BJ (cell line): ENCODE results near the gene NHSL2. TPM values are rescaled to one million over a fixed set of nuclear protein-coding genes. Genes with fewer than 3 reads are reported as not detected.

Experiments used
- CTCF ChIA-PET: fragments of 350-600 bp; formaldehyde crosslinking; extraction: SDS; loops from one replicate; lab custom pipeline; 2021; ENCODE audit warnings: antibody characterized with exemption, inconsistent platforms; lab: Yijun Ruan, JAX
- POLR2A ChIA-PET: fragments of 300-600 bp; sonication (Branson Sonifier 250); formaldehyde crosslinking; extraction: SDS; loops from one replicate; lab custom pipeline; 2021; ENCODE audit warnings: antibody characterized with exemption; lab: Charles Lee
- DNase-seq: peaks from one replicate; pipeline ENCODE4 v3.0.0-alpha.2; 2011; ENCODE audit warnings: low read depth
- H3K27me3 ChIP-seq: 2 replicates; pipeline ENCODE4 v1.6.0; 2011; ENCODE audit warnings: low read length; ENCODE audit not compliant: control insufficient read depth, insufficient read depth
- H3K36me3 ChIP-seq: 2 replicates; pipeline ENCODE4 v1.5.1; 2011; ENCODE audit warnings: low read length; ENCODE audit not compliant: control insufficient read depth, insufficient read depth
- H3K4me3 ChIP-seq: 2 replicates; pipeline ENCODE4 v1.5.1; 2011; ENCODE audit warnings: low read depth, mild to moderate bottlenecking, control low read depth, low read length
- polyA plus RNA-seq: library from polyadenylated mRNA; depleted of rRNA; stranded (reverse); fragments of >200 nt; gene quantifications from 2 replicates; pipeline ENCODE4 v1.2.3, GENCODE V29; 2011
- TF ChIP-seq, protein P1 (sequence below): IDR thresholded peaks from 2 replicates; pipeline ENCODE4 v1.5.1; 2011; ENCODE audit warnings: low read depth, mild to moderate bottlenecking, control low read depth, inconsistent platforms, low read length, moderate library complexity; ENCODE audit not compliant: insufficient read depth

Gene NHSL2
- polyA plus RNA-seq, 1 experiment: 7.9 TPM

DNA sequence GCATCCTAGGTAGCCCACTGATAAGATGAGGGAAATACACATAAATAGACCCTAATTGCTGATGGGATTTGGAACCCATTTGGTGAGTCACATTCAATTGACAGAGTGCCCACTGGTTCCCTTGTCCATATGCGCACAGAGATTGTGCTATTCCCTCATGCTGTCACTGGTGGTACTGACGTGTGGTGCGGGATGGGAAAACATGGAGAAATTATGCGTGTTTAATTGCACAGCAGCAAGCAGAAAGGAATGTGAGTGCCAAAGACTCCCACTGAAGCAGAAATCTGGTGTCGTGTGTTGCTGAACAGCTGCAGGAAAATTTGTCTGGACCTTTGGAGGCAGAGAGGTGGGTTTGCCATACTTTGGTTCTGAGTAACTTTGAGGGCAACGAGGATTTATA, 92.2 kb downstream of the NHSL2 start:
- Histone ChIP-seq H3K4me3 (no peak overlapping the region), H3K36me3 (no peaks in the 10 kb centered on the region), H3K27me3 (no peaks in the 10 kb centered on the region; the same call in 1 of the 2 replicates)
- peak; percentile 7 for DNase-seq
- ChIA-PET POLR2A (no interaction called here), CTCF (interaction anchor here (1.1 to 3.5 kb wide), 6 partner anchors 15 to 128 kb away, joined by 3 to 16 read pairs (median 5); partner anchors contain the start of gene NHSL2)
- TF ChIP-seq, protein P1, sequence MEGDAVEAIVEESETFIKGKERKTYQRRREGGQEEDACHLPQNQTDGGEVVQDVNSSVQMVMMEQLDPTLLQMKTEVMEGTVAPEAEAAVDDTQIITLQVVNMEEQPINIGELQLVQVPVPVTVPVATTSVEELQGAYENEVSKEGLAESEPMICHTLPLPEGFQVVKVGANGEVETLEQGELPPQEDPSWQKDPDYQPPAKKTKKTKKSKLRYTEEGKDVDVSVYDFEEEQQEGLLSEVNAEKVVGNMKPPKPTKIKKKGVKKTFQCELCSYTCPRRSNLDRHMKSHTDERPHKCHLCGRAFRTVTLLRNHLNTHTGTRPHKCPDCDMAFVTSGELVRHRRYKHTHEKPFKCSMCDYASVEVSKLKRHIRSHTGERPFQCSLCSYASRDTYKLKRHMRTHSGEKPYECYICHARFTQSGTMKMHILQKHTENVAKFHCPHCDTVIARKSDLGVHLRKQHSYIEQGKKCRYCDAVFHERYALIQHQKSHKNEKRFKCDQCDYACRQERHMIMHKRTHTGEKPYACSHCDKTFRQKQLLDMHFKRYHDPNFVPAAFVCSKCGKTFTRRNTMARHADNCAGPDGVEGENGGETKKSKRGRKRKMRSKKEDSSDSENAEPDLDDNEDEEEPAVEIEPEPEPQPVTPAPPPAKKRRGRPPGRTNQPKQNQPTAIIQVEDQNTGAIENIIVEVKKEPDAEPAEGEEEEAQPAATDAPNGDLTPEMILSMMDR: no peak

DNA sequence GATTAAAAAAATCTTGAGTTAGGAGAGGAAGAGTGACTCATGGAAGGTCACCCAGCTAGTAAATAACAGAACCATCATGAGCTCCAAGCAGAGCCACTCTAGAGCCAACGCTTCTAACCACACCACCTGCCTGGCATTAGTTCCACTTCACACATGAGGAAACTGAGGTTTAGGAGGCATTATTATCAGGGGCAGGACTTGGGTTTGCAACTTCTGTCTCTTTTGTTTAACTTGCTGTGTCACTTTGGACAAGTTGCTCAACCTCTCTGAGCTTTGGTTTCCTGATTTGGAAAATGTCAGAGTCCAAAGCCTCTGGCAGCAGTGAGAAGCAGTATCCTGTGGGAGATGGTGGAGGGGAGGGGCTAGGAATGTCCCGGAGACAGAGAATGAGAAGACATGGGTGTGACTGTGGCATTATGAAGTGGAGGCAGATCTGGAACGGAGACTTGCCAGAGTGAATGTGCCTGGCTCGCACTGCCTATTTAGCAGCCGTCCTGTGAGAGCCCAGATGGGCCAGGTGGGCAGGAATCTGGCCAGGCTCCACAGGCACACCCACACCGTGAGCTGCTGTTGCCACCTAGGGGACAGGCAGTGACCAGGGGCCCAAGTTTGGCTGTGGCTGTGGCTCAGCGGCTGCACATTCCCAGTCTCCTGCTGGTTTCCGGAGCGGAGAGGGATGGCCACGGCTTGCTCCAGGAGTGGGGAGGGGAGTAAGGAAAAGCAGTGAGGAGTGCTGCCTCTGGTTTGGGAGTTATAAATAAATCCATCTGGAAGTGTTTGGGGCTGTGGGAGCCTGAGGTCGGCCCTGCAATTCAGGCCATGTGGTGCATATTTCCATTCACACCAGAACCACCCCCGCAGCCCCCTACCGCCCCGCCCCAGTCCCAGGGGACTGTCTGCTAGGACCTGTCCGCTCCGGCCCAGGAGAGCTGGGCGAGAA, 93.4 kb downstream of the NHSL2 start:
- ChIA-PET CTCF (interaction anchor here (0.7 to 3.5 kb wide), 5 partner anchors 14 to 123 kb away, joined by 3 to 16 read pairs (median 5); partner anchors contain the start of gene NHSL2), POLR2A (no interaction called here)
- Histone ChIP-seq H3K36me3 (no peaks in the 10 kb centered on the region), H3K27me3 (no peaks in the 10 kb centered on the region; the same call in 1 of the 2 replicates), H3K4me3 (no peak overlapping the region)
- TF ChIP-seq, protein P1: peak; percentile 34; the same call in 1 of the 2 replicates
- peak; percentile 27 for DNase-seq

DNA sequence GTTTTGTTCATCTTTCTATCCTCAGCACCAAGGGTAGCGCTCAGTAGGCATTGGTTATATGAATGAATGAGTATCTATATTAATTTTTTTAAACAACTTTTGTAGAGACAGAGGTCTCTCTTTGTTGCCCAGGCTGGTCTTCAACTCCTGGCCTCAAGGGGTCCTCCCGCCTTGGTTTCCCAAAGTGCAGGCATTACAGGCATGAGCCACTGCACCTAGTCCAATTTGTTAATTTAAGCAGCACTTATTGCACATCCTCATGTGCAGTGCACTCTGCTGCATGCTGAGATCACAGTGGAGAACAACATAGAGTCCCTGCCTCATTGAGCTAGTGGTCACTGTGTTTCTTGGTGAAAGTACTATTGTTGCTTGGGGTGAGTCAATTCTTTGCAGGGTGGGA, 94.4 kb downstream of the NHSL2 start:
- ChIA-PET CTCF (interaction anchor here (0.6 to 3.5 kb wide), 2 partner anchors 11 to 13 kb away, joined by 3 to 16 read pairs; no protein-coding TSS in a partner anchor), POLR2A (no interaction called here)
- Histone ChIP-seq H3K36me3 (no peaks in the 10 kb centered on the region), H3K27me3 (no peaks in the 10 kb centered on the region; the same call in 1 of the 2 replicates), H3K4me3 (no peak overlapping the region)
- TF ChIP-seq, protein P1: no peak
- no peak for DNase-seq

DNA sequence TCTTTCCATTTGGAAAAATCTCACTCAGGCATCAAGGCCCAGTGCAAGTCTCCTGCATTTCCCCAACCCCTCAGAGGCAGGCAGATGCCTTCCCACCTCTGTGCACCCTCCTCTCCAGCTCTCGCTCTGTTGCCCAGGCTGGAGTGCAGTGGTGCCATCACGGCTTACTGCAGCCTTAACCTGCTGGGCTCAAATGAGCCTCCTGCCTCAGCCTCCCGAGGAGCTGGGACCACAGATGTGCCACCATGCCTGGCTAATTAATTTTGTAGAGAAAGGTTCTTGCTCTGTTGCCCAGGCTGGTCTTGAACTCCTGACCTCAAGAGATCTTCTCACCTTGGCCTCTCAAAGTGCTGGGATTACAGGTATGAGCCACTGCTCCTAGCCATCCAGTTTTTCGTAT, 95.8 kb downstream of the NHSL2 start:
- Histone ChIP-seq H3K4me3 (no peak overlapping the region), H3K36me3 (no peaks in the 10 kb centered on the region), H3K27me3 (no peaks in the 10 kb centered on the region; the same call in 1 of the 2 replicates)
- no peak for DNase-seq
- TF ChIP-seq, protein P1: no peak
- ChIA-PET CTCF (no interaction called here), POLR2A (no interaction called here)

DNA sequence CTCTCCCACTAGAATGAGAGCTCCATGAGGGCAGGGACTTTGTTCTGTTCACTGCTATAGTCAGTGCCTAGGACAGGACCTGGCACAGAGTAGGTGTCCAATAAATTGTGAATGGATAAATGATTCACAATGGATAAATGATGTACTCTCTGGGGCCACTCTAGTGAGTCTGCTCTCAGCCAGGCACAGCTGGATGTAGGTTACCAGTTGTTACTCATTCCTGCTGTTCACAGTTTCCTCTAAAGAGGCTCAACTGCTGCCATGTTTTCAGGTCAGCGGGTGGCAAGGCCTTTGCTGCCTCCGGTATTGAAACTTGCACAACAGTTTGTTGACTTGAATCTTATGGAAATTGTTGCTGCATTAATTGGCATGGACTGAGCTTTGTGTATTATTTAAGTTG, 99.1 kb downstream of the NHSL2 start:
- DNase-seq: no peak
- H3K27me3 ChIP-seq: no peaks in the 10 kb centered on the region; the same call in 1 of the 2 replicates
- H3K4me3 ChIP-seq: no peak overlapping the region
- TF ChIP-seq, protein P1: no peak
- ChIA-PET CTCF (interaction anchor here (0.9 kb wide), 1 partner anchor 9 kb away, joined by 3 read pairs; no protein-coding TSS in a partner anchor), POLR2A (no interaction called here)
- H3K36me3 ChIP-seq: no peaks in the 10 kb centered on the region
